HG03097 (cell line): ENCODE measurements around the gene ST6GALNAC3.

ENCODE experiments used
- ATAC-seq: cut with Tn5 transposase; IDR thresholded peaks from one replicate; pipeline ENCODE4 v1.9.1; 2021; ENCODE audit not compliant: unreplicated experiment, low FRiP score

The ST6GALNAC3 gene

GRCh38 chr1:76140227-76140626, 65.7 kb downstream of the ST6GALNAC3 start:
- no peak for ATAC-seq

- no peak for ATAC-seq
These were observed 67.4 kb downstream of the ST6GALNAC3 start for GRCh38 chr1:76141929-76142328.

- no peak for ATAC-seq
These were observed 68.4 kb downstream of the ST6GALNAC3 start for GRCh38 chr1:76142771-76143540.

- no peak for ATAC-seq
These were observed 69.7 kb downstream of the ST6GALNAC3 start for GRCh38 chr1:76144247-76144646.

GRCh38 chr1:76145332-76145731, 70.8 kb downstream of the ST6GALNAC3 start:
- ATAC-seq: no peak

GRCh38 chr1:76146184-76146583, 71.6 kb downstream of the ST6GALNAC3 start:
- no peak for ATAC-seq

GRCh38 chr1:76147917-76148316, 73.4 kb downstream of the ST6GALNAC3 start:
- ATAC-seq: no peak

GRCh38 chr1:76148460-76148859, 73.9 kb downstream of the ST6GALNAC3 start:
- no peak for ATAC-seq

GRCh38 chr1:76153841-76154205, 79.3 kb downstream of the ST6GALNAC3 start:
- no peak for ATAC-seq

GRCh38 chr1:76154206-76154956, 79.8 kb downstream of the ST6GALNAC3 start:
- ATAC-seq: peak; percentile 96

GRCh38 chr1:76156987-76157386, 82.4 kb downstream of the ST6GALNAC3 start:
- no peak for ATAC-seq

- no peak for ATAC-seq
These were observed 83.6 kb downstream of the ST6GALNAC3 start for GRCh38 chr1:76158126-76158525.

- ATAC-seq: no peak
These were observed 85.7 kb downstream of the ST6GALNAC3 start for GRCh38 chr1:76160225-76160624.

- ATAC-seq: no peak
These were observed 86.9 kb downstream of the ST6GALNAC3 start for GRCh38 chr1:76161451-76161850.

- no peak for ATAC-seq
These were observed 87.7 kb downstream of the ST6GALNAC3 start for GRCh38 chr1:76162254-76162653.

- no peak for ATAC-seq
These were observed 89.6 kb downstream of the ST6GALNAC3 start for GRCh38 chr1:76164165-76164564.

GRCh38 chr1:76170084-76170483, 95.5 kb downstream of the ST6GALNAC3 start:
- no peak for ATAC-seq

- no peak for ATAC-seq
These were observed 96.0 kb downstream of the ST6GALNAC3 start for GRCh38 chr1:76170513-76170912.

GRCh38 chr1:76176000-76176399, 101.5 kb downstream of the ST6GALNAC3 start:
- no peak for ATAC-seq

- no peak for ATAC-seq
These were observed 103.1 kb downstream of the ST6GALNAC3 start for GRCh38 chr1:76177615-76178014.

- no peak for ATAC-seq
These were observed 104.7 kb downstream of the ST6GALNAC3 start for GRCh38 chr1:76179219-76179698.

GRCh38 chr1:76185207-76185606, 110.7 kb downstream of the ST6GALNAC3 start:
- ATAC-seq: no peak
